Gastrocnemius medialis (tissue), 4 donors: ENCODE measurements around the gene SERPINA12. TPM values are rescaled to one million over a fixed set of nuclear protein-coding genes. Genes with fewer than 3 reads are reported as not detected.

ENCODE experiments used
- ATAC-seq, 2 donors: fragments of 150-250 bp; one replicate each; pipeline ENCODE4 v1.9.1; 2016
- DNase-seq, 2 donors: peaks; one replicate each; pipeline ENCODE4 v3.0.0-alpha.2; 2019
- H3K27ac ChIP-seq, 4 donors: fragments of 200-600 bp; sonication (generic); 1 replicate in 1 of 4; 2 replicates in 3 of 4; pipeline ENCODE4 v1.5.1; 2016 to 2018; ENCODE audit warnings: mild to moderate bottlenecking in 2 of 4, moderate library complexity in 1 of 4
- H3K27me3 ChIP-seq, 3 donors: fragments of 200-600 bp; sonication (generic) in 2 of 3; 1 replicate in 1 of 3; 2 replicates in 2 of 3; pipeline versions ENCODE4 v1.5.1 to v1.6.0; 2016 to 2019; ENCODE audit warnings: mild to moderate bottlenecking in 1 of 3, moderate library complexity in 1 of 3
- H3K36me3 ChIP-seq, 2 donors: fragments of 200-600 bp; sonication (generic) in 1 of 2; one replicate each; pipeline ENCODE4 v1.5.1; 2017 to 2018
- H3K4me1 ChIP-seq, 2 donors: fragments of 200-600 bp; sonication (generic) in 1 of 2; one replicate each; pipeline ENCODE4 v1.5.1; 2016 to 2017; ENCODE audit warnings: mild to moderate bottlenecking in 2 of 2
- H3K4me3 ChIP-seq, 4 donors: fragments of 200-600 bp; sonication (generic) in 3 of 4; 1 replicate in 1 of 4; 2 replicates in 3 of 4; pipeline ENCODE4 v1.5.1; 2016 to 2019; ENCODE audit warnings: mild to moderate bottlenecking in 2 of 4
- H3K9me3 ChIP-seq, 3 donors: fragments of 200-600 bp; sonication (generic) in 2 of 3; 1 replicate in 1 of 3; 2 replicates in 2 of 3; pipeline ENCODE4 v1.5.1; 2016 to 2019
- POLR2A ChIP-seq, 2 donors: fragments of 450-650 bp; IDR thresholded peaks; one replicate each; pipeline ENCODE4 v1.6.1; 2017; ENCODE audit warnings: antibody characterized with exemption in 2 of 2, mild to moderate bottlenecking in 2 of 2, moderate library complexity in 2 of 2
- in situ Hi-C, 4 donors: fragments of 200-750 bp; cut with MboI; loops; one replicate each; pipeline versions ENCODE4 v1.15.0 to v1.8.0; 2017; ENCODE audit warnings: low sequenced_read_pairs in 4 of 4
- intact Hi-C: fragments of 100-400 bp; cut with DNase I; formaldehyde crosslinking; loops from one replicate; pipeline ENCODE4 v1.15.1; 2023; ENCODE audit warnings: low total_unique reads
- total RNA-seq, 4 donors: library from RNA; depleted of rRNA; stranded (reverse); fragments of >200 nt; gene quantifications; one replicate each; pipeline versions ENCODE4 v1.1.0 to v1.2.3, GENCODE V29; 2016
- TF ChIP-seq, protein P1 (sequence below), 5 experiments: fragments of 450-650 bp in 3 of 5; fragments of 200-600 bp in 2 of 5; sonication (generic) in 2 of 5; IDR thresholded peaks in 4 of 5; conservative IDR thresholded peaks in 1 of 5; 1 replicate in 4 of 5; 2 replicates in 1 of 5; pipeline ENCODE4 v1.5.1; 2016 to 2019; ENCODE audit warnings: antibody characterized with exemption in 5 of 5, mild to moderate bottlenecking in 3 of 5, moderate library complexity in 3 of 5

The SERPINA12 gene
- total RNA-seq, 4 donors from 2014 or later, result not detected

DNA sequence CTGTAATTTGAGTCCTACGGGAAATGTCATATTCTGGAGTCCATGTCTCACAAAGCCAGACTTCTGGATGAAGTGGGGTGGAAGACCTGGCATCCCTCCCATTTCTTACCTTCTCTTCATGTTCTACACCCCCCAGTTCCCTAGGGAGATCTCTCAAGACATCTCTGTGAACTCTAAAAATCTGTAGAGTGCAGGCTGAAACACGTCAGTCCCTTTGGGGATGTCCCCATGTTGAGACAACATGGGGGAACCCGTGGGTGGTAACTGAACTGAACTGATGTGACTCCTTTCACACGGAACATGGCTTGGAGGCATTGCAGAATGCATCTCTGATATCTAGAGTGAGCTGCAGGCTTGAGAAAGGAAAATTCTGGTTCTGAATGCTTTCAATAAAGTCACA is 15.2 kb downstream of the SERPINA12 start:
- H3K4me1 ChIP-seq, result no peaks in the 10 kb centered on the region
- no peak overlapping the region for H3K27ac ChIP-seq
- H3K27me3 ChIP-seq, result no peaks in the 10 kb centered on the region
- in situ Hi-C loops (no loop called here), intact Hi-C loops (no loop called here)
- H3K36me3 ChIP-seq, result no peaks in the 10 kb centered on the region
- H3K9me3 ChIP-seq, result no peaks in the 10 kb centered on the region
- no peak overlapping the region for H3K4me3 ChIP-seq
- no peak for DNase-seq
- no peak for TF ChIP-seq POLR2A (IDR thresholded peaks at IDR 0.05)
- TF ChIP-seq, protein P1, sequence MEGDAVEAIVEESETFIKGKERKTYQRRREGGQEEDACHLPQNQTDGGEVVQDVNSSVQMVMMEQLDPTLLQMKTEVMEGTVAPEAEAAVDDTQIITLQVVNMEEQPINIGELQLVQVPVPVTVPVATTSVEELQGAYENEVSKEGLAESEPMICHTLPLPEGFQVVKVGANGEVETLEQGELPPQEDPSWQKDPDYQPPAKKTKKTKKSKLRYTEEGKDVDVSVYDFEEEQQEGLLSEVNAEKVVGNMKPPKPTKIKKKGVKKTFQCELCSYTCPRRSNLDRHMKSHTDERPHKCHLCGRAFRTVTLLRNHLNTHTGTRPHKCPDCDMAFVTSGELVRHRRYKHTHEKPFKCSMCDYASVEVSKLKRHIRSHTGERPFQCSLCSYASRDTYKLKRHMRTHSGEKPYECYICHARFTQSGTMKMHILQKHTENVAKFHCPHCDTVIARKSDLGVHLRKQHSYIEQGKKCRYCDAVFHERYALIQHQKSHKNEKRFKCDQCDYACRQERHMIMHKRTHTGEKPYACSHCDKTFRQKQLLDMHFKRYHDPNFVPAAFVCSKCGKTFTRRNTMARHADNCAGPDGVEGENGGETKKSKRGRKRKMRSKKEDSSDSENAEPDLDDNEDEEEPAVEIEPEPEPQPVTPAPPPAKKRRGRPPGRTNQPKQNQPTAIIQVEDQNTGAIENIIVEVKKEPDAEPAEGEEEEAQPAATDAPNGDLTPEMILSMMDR (IDR thresholded peaks at IDR 0.05 in 4 of 5, conservative IDR thresholded peaks at IDR 0.05 in 1 of 5), result no peak
- no peak for ATAC-seq

DNA sequence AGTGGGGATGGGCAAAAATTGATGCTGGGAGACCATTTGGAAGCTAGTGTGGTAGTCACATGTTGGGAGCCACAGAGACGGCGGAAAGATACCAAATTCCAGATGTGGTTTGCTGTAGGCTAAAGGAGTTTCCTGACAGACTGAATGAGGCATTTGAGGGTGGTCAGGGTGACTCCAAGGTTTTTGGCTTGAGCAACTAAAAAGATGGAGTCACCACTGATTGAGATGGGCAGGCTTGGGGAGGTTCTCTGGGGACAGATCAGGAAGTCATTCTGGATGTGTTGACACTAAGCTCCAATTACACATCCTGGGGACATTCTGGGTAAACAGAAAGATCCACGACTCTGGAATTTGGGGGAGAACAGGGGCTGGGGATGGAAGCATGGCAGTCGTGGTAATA is 17.8 kb downstream of the SERPINA12 start:
- DNase-seq (no peak), ATAC-seq (no peak)
- Histone ChIP-seq H3K9me3 (no peaks in the 10 kb centered on the region), H3K27me3 (peaks cover 3 to 7% (median 6%) of the 10 kb centered on the region in 3 donors), H3K4me1 (peaks cover 0 to 1% of the 10 kb centered on the region in 2 donors), H3K36me3 (no peaks in the 10 kb centered on the region), H3K27ac (no peak overlapping the region), H3K4me3 (no peak overlapping the region)
- no peak for TF ChIP-seq POLR2A (IDR thresholded peaks at IDR 0.05)
- TF ChIP-seq, protein P1 (IDR thresholded peaks at IDR 0.05 in 4 of 5, conservative IDR thresholded peaks at IDR 0.05 in 1 of 5), result no peak
- intact Hi-C loops (no loop called here), in situ Hi-C loops (no loop called here)

DNA sequence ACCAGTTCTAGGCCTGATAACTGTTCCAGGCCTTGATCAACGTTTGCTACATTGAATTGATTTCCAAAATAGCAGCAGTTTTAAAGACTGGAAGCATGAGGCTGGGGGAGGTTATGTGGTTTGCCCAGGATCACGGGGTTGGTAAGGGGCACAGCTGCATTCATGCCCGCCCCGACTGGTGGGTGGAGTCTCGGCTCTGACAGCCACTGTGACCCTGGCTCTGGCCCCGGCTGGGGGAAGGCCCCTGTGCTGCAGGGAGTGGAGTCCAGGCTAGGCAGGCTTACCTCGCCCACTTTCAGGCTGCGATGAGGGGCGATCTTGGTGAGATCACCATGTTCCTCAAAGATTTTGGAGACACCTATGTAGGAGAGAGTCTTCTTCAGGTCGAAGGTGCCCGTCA is 19.9 kb downstream of the SERPINA12 start:
- TF ChIP-seq, protein P1 (IDR thresholded peaks at IDR 0.05 in 4 of 5, conservative IDR thresholded peaks at IDR 0.05 in 1 of 5), result no peak
- no peak for TF ChIP-seq POLR2A (IDR thresholded peaks at IDR 0.05)
- in situ Hi-C loops, result loop anchor here in 1 of 4 donors (10.0 kb wide), 1 partner anchor 135 kb away; no protein-coding TSS in a partner anchor
- intact Hi-C loops, result loop anchor here (10.0 kb wide), 1 partner anchor 355 kb away; no protein-coding TSS in a partner anchor

DNA sequence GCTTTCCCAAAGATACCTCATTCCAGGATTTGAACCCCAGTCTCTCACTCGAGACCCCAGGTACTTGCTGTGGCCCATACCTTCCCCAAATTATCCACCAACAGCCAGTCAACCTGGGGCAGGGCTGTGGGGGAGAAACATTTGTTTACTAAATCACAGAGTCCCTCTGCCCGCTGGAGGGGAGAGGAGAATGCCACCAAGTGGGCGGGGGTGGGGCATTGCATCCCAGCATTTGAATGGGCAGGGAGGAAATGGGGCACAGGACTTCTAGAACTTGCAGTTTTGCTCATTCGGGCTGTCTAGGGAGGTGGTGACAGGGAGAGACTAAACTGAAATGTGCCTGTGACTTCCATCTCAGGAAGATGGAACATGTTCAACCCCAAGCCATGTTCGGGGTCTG is 22.4 kb downstream of the SERPINA12 start:
- TF ChIP-seq, protein P1 (IDR thresholded peaks at IDR 0.05 in 4 of 5, conservative IDR thresholded peaks at IDR 0.05 in 1 of 5), result no peak
- no peak for TF ChIP-seq POLR2A (IDR thresholded peaks at IDR 0.05)
- in situ Hi-C loops (loop anchor here in 1 of 4 donors (10.0 kb wide), 1 partner anchor 132 kb away; no protein-coding TSS in a partner anchor), intact Hi-C loops (loop anchor here (10.0 kb wide), 1 partner anchor 352 kb away; no protein-coding TSS in a partner anchor)
- Histone ChIP-seq H3K4me1 (peaks cover 0 to 6% of the 10 kb centered on the region in 2 donors), H3K36me3 (no peaks in the 10 kb centered on the region), H3K9me3 (no peaks in the 10 kb centered on the region), H3K27ac (no peak overlapping the region), H3K27me3 (peaks cover 3 to 16% (median 6%) of the 10 kb centered on the region in 3 donors), H3K4me3 (no peak overlapping the region)
- ATAC-seq (no peak), DNase-seq (no peak)

More for the DNA sequence above, 19.9 kb downstream of the SERPINA12 start:
- peaks cover 3 to 16% (median 6%) of the 10 kb centered on the region in 3 donors for H3K27me3 ChIP-seq
- peaks cover 0 to 6% of the 10 kb centered on the region in 2 donors for H3K4me1 ChIP-seq
- H3K4me3 ChIP-seq, result no peak overlapping the region
- DNase-seq (no peak), ATAC-seq (no peak)
- no peaks in the 10 kb centered on the region for H3K36me3 ChIP-seq
- no peak overlapping the region for H3K27ac ChIP-seq
- no peaks in the 10 kb centered on the region for H3K9me3 ChIP-seq
